ENCODE data around the gene CBFB. TPM values are rescaled to one million over a fixed set of nuclear protein-coding genes. Genes with fewer than 3 reads are reported as not detected.

CBFB gene
- total RNA-seq, 1 donor from 2014 or later: 61.3 TPM

DNA sequence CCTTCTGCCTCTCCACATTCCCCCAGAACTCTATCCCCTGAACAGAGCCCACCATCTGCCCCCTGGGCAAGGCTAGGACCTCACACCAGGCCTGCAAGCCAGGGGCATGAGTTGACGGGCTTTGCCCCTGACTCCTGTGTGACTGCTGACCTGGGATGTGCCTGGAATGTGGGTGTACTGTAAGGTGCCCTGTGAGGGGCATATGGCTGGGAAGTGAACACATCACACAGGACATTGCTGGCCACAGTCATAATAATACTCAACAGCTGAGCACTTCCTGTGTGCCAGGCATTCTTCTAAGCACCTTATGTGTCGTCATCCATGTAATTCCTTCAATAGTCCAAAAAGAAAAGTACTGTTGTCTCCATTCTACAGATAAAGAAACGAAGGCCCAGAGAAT, 27.2 kb upstream of the CBFB start:
- no peaks in the 10 kb centered on the region for H3K27me3 Mint-ChIP-seq (ENCODE audit: low read depth)
- TF ChIP-seq, protein P1, sequence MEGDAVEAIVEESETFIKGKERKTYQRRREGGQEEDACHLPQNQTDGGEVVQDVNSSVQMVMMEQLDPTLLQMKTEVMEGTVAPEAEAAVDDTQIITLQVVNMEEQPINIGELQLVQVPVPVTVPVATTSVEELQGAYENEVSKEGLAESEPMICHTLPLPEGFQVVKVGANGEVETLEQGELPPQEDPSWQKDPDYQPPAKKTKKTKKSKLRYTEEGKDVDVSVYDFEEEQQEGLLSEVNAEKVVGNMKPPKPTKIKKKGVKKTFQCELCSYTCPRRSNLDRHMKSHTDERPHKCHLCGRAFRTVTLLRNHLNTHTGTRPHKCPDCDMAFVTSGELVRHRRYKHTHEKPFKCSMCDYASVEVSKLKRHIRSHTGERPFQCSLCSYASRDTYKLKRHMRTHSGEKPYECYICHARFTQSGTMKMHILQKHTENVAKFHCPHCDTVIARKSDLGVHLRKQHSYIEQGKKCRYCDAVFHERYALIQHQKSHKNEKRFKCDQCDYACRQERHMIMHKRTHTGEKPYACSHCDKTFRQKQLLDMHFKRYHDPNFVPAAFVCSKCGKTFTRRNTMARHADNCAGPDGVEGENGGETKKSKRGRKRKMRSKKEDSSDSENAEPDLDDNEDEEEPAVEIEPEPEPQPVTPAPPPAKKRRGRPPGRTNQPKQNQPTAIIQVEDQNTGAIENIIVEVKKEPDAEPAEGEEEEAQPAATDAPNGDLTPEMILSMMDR (IDR thresholded peaks at IDR 0.05): no peak
- peak overlapping the region; percentile 2 for H3K4me3 Mint-ChIP-seq (ENCODE audit: unreplicated experiment)
- peaks cover 7% of the 10 kb centered on the region for H3K4me1 Mint-ChIP-seq (ENCODE audit: low read depth)
- DNase-seq (ENCODE audit: low spot score): no peak
- H3K9me3 Mint-ChIP-seq (ENCODE audit: low read depth): no peaks in the 10 kb centered on the region
- no peaks in the 10 kb centered on the region for H3K36me3 Mint-ChIP-seq (ENCODE audit: low read depth)
- no peak overlapping the region for H3K27ac Mint-ChIP-seq (ENCODE audit: unreplicated experiment)

GRCh38 chr16:67006930-67007658, 21.9 kb upstream of the CBFB start:
- Mint-ChIP-seq H3K27ac (ENCODE audit: unreplicated experiment) (no peak overlapping the region), H3K4me1 (ENCODE audit: low read depth) (no peaks in the 10 kb centered on the region), H3K4me3 (ENCODE audit: unreplicated experiment) (no peak overlapping the region), H3K27me3 (ENCODE audit: low read depth) (no peaks in the 10 kb centered on the region), H3K36me3 (ENCODE audit: low read depth) (no peaks in the 10 kb centered on the region), H3K9me3 (ENCODE audit: low read depth) (no peaks in the 10 kb centered on the region)
- TF ChIP-seq, protein P1 (IDR thresholded peaks at IDR 0.05): no peak
- no peak for DNase-seq (ENCODE audit: low spot score)

GRCh38 chr16:67009158-67009557, 19.8 kb upstream of the CBFB start:
- no peaks in the 10 kb centered on the region for H3K27me3 Mint-ChIP-seq (ENCODE audit: low read depth)
- no peaks in the 10 kb centered on the region for H3K36me3 Mint-ChIP-seq (ENCODE audit: low read depth)
- TF ChIP-seq, protein P1 (IDR thresholded peaks at IDR 0.05): no peak
- no peak for DNase-seq (ENCODE audit: low spot score)
- no peaks in the 10 kb centered on the region for H3K9me3 Mint-ChIP-seq (ENCODE audit: low read depth)
- H3K27ac Mint-ChIP-seq (ENCODE audit: unreplicated experiment): no peak overlapping the region
- no peak overlapping the region for H3K4me3 Mint-ChIP-seq (ENCODE audit: unreplicated experiment)
- H3K4me1 Mint-ChIP-seq (ENCODE audit: low read depth): peaks cover 7% of the 10 kb centered on the region

GRCh38 chr16:67011274-67011673, 17.7 kb upstream of the CBFB start:
- no peaks in the 10 kb centered on the region for H3K9me3 Mint-ChIP-seq (ENCODE audit: low read depth)
- no peaks in the 10 kb centered on the region for H3K36me3 Mint-ChIP-seq (ENCODE audit: low read depth)
- no peak overlapping the region for H3K4me3 Mint-ChIP-seq (ENCODE audit: unreplicated experiment)
- no peaks in the 10 kb centered on the region for H3K27me3 Mint-ChIP-seq (ENCODE audit: low read depth)
- DNase-seq (ENCODE audit: low spot score): no peak
- no peak overlapping the region for H3K27ac Mint-ChIP-seq (ENCODE audit: unreplicated experiment)
- peaks cover 10% of the 10 kb centered on the region for H3K4me1 Mint-ChIP-seq (ENCODE audit: low read depth)
- TF ChIP-seq, protein P1 (IDR thresholded peaks at IDR 0.05): no peak

- Mint-ChIP-seq H3K36me3 (ENCODE audit: low read depth) (no peaks in the 10 kb centered on the region), H3K4me3 (ENCODE audit: unreplicated experiment) (peak overlapping the region; percentile 38), H3K27ac (ENCODE audit: unreplicated experiment) (peak overlapping the region; percentile 51), H3K4me1 (ENCODE audit: low read depth) (peaks cover 10% of the 10 kb centered on the region), H3K27me3 (ENCODE audit: low read depth) (no peaks in the 10 kb centered on the region), H3K9me3 (ENCODE audit: low read depth) (no peaks in the 10 kb centered on the region)
- peak; percentile 75 for DNase-seq (ENCODE audit: low spot score)
- TF ChIP-seq, protein P1 (IDR thresholded peaks at IDR 0.05): no peak
These were observed 15.6 kb upstream of the CBFB start for GRCh38 chr16:67013233-67013822.
